GM18511 (cell line): ENCODE measurements around the gene SRSF10.
"Not testable (repeated sequence)": the region's sequence is repeated elsewhere in the genome, so short reads cannot be mapped to it uniquely, and the experiment has no call there.

Experiments used
- ATAC-seq: cut with Tn5 transposase; IDR thresholded peaks from one replicate; pipeline ENCODE4 v1.9.1; 2021; ENCODE audit warnings: mild to moderate bottlenecking, moderate library complexity; ENCODE audit not compliant: unreplicated experiment

Gene SRSF10

DNA sequence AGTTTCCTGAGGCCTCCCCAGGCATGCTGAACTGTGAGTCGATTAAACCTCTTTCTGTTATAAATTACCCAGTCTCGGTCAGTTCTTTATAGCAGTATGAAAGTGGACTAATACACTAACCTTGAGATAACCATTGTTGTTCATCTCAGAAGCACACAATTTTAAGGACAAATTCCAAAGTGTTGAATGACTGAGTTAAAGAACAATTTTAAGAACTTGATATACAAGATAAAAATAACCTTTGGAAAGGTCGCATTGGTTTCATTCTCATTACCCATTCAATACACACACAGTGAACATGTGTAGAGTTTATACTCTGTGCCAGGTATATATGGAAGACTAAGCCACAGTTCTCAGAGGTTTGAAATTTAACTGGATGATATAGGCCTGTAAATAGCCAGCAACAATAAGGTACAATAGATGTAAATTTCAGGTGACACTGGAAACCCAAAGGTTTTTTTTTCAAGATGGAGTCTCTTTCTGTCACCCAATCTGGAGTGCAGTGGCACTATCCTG lies 19.1 kb upstream of the SRSF10 start:
- no peak for ATAC-seq

DNA sequence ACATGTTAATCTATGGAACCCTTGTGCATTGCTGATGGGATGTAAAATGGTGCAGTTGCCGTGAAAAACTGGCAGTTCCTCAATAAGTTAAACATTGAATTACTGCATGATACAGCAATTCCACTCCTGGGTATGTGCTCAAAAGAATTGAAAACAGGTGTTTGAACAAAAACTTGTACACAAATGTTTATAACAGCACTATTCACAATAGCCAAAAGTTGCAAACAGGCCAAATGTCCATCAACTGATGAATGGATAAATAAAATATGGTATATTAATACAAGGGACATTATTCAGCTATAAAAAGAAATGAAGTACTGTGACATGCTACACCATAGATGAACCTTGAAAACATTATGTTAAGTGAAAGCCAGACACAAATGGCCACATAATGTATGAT lies 17.7 kb upstream of the SRSF10 start:
- ATAC-seq, result no peak

- no peak for ATAC-seq
These were observed 16.6 kb upstream of the SRSF10 start for GRCh38 chr1:23996700-23997229.

DNA sequence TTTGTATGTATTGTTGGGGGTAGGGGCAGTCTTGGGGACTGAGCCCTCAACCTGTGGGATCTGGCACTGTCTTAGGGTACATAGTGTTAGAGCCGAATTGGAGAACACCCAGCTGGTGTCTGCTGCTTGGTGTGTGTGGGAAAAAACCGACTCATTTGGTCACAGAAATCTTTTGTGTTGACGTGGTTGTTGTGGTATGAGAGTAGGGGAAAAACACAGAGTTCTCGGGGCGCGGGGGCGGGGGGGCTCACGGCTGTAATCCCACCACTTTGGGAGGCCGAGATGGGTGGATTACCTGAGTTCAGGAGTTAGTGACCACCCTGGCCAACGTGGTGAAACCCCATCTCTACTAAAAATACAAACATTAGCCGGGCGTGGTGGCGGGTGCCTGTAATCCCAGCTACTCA lies 15.3 kb upstream of the SRSF10 start:
- no peak for ATAC-seq

DNA sequence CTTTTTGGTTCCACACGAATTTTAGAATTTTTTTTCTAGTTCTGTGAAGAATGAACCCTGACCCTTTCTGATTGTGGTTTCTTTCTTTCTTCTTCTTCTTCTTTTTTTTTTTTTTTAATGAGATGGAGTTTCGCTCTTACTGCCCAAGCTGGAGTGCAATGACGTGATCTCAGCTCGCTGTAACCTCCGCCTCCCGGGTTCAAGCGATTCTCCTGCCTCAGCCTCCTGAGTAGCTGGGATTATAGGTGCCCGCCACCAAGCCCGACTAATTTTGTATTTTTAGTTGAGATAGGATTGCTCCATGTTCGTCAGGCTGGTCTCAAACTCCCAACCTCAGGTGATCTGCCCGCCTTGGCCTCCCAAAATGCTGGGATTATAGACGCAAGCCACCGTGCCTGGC lies 11.9 kb upstream of the SRSF10 start:
- ATAC-seq, result not testable (repeated sequence)

DNA sequence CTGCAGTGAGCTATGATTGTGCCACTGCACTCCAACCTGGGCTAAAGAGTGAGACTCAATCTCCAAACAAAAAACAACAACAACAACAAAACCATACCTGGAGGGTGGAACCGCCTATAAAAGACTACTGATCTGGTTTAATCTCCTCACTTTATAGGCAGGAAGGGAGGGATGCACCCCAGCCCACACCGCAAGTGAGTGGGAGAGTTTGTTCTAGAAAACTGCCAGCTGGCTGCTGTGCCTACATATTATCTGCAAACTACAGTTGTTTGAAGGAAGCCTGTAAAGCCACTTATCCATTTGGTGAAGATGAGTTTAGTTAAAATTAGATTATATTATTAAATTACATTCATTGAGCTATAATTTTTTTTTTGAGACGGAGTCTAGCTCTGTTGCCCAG lies 9.1 kb upstream of the SRSF10 start:
- ATAC-seq, result no peak

- ATAC-seq, result not testable (repeated sequence)
These were observed 6.9 kb upstream of the SRSF10 start for GRCh38 chr1:23987038-23987437.

- no peak for ATAC-seq
These were observed 4.5 kb upstream of the SRSF10 start for GRCh38 chr1:23984417-23985186.

DNA sequence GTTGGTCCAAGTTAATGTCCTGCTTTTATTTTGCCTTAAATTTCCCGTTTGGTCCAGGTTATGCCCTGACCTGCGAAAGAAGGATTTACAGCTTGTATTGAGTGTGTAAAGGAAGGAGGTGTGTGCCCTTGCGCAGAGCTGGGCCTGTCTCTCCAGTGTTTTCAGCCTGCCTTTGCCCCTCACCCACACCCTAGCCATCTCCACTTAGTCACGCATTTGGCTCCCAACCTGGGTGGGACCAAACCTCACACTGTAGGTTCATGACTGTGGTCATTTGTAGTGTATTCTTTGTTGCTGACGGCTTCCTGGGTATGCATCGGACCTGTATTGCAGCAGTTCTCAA lies 572 bp upstream of the SRSF10 start:
- ATAC-seq, result no peak

DNA sequence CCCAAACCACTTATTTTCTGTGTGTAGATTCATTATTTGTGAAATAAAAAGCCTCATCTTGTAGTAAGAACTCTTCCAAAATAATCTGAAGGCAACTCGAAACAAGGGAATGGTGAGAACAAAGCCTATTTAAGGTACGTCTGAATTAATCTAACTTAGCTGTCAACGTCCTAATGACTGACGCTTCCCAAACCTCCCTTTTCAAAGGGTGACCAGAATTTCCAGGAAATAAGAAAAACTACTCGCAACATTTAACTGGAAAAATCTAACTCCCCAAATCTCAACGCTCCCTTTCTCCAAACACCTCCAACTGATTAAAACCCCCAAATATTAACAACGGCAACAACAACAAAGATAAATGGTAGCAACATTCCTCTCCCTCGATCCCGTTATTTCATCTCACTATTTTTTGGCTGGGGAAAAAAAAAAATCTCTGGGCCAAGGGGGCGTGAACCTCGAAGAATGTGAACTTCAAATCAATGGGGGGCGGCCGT lies 693 bp downstream of the SRSF10 start:
- no peak for ATAC-seq

DNA sequence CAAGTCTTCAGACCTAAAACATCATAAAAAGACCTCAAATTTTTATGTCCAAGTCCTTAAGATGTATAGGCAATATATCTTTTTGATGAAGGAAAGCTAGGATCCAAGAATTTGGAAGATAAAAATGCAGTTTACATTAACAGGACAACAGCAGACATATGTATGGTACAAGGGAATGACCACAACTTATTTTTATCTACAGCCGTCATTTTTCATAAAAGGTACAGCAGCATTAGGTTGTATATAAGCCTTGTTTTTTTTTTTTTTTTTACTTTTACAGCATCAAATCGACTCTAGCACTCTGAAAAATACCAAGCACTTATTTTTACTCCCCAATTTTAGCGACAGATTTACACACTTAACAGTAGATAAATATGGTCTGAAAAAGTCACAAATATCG lies 1.3 kb downstream of the SRSF10 start:
- no peak for ATAC-seq

- ATAC-seq, result no peak
These were observed 2.3 kb downstream of the SRSF10 start for GRCh38 chr1:23977854-23978191.

GRCh38 chr1:23977187-23977853 lies 2.8 kb downstream of the SRSF10 start:
- no peak for ATAC-seq

DNA sequence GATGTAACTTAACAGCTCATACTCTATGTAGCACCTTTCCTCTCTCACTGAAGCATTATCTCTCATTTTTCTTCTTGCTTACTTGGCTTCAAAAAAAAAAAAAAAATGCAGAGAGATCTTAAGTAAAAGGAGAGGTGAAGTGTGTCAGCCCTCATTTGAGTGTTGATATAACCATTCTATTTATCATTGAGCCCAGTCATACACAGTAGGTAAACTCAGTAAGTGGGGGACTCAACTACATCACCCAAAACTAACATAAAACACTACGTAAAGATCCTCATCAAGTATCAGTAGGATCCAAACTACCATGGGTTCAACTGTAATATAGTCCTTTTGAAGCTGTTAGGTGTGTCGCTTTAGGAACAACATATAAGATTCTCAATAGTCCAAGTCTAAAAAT lies 12.3 kb downstream of the SRSF10 start:
- ATAC-seq, result no peak

DNA sequence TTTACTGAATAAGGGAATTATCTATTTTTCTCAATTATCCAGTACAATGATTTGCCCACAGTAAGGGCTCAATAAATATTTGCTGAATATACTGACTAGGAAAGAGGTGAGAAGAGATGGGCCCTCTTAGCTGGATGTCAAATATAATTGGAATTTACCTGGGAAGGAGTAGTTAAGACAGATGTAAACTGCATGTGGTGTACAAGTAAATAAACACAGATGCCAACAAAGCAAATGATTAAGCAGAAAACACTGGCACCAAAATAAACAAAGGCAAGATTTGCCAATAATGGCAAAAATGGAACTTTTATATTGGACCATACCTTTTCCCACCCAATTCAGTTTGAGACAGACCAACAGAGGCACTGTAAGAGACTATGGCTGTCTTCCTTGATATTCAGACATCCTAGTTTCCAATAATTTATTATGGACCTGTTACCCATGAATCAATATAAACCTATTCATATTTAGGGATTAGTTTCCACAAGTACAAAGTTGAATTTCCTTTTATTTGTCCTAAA lies 13.1 kb downstream of the SRSF10 start:
- ATAC-seq, result no peak

DNA sequence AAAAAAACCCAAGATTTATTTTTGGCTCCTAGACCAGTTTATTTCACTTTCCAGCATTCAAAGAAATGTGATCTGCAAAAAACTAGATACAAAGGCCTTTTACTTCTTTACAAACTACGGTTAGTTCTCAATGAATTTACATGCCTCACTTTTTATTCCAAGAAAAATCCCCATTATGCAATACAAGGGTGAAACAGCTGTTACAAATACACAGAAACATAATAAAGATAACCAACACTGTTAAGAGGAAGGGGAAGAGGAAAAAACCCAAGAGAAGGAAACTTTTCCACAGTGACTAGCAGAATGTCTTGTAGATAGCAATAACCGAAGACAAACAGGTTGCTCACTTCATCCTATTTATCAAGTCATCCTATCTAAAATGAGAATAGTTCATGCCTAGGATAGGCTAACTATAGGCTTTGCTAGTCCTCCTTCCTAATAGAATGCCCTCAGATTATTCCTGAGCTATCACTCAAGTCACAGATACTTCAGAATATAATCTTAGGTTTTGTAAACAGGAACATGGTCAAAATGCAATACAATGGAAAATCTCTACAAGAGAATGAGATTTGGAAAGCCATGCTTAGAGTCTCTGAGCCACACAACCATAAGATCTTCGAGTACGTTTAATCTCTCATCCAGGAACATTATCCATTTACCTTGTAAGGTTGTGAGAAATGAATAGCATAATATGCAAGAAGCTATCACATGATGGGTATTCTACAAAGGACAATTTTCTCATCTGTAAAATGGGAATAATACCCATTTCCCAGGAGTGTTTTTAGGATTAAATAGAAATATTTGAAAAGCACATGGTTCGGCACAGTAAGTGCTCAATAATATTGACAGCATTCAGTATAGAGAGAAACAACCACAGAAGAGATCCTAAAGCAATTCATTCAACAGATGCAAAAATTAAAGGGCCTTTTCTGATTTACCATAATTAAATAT lies 15.1 kb downstream of the SRSF10 start:
- no peak for ATAC-seq

DNA sequence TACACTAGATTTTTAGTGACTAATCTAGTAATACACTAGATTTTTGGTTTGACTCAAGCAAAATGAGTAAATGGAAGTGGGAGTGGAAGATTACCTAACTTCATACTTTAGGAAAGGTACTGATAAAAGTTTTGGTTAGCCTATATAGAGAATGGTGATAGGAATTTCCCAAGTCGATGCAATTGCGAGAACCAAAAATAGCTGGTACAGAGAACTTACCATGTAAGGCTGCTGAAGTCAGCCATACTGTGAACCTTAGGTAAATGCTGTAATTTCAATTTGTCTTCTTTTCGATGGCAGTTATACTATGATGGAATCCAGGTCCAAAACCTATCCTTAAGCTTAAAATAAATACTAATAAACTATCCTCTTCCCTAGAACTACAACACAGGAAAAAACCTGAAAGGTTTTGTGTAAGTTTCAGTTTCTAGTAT lies 15.9 kb downstream of the SRSF10 start:
- ATAC-seq, result no peak

GRCh38 chr1:23963617-23964234 lies 16.4 kb downstream of the SRSF10 start:
- ATAC-seq, result no peak

DNA sequence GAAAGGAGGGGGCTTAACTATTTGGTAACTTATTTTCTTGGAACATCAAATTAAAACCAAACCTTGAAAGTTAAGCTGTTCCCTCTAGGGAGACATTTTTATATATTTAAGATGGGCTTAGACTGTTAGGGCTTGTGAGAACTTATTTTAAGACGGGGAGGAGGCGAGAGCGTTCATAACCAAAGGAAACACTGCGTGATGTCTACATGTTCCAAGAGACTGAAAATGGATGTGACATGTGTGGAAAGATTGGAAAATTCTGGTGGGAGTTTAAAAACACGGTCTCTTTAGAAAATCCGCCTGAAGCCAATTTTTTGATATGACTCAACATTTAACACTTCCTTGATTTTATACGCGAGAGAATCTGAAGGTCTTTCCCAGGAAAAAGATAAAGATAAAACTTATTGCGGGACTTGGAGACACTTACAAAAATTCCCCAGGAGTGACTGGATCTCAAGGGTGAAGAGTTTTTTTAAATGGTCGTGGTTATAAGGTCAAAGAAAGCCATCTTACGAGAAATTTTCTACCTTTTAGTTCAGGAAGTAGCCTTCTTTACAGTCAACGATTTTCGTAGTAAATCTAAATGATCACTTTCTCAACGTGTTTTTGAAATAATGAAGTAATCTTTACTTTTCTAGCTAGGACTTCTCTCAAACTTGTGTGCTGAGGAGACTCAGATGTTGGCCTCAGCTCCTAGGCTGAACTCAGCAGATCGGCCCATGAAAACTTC lies 19.7 kb downstream of the SRSF10 start:
- no peak for ATAC-seq
